HepG2 (cell line): ENCODE results near the gene MRPS17. TPM values are rescaled to one million over a fixed set of nuclear protein-coding genes. Genes with fewer than 3 reads are reported as not detected.

Experiments
- ATAC-seq: fragments of 200-7000 bp; cut with Tn5 transposase; 3 replicates; pipeline ENCODE4 v1.9.1; 2020; ENCODE audit warnings: mild to moderate bottlenecking, moderate library complexity
- BruUV-seq: library from RNA; stranded (reverse); fragments of 400-500 nt; replicated peaks from 2 replicates; lab custom pipeline; 2021; lab: Mats Ljungman, UMichigan
- CTCF ChIA-PET: fragments of 300-600 bp; formaldehyde crosslinking; extraction: SDS; loops from one replicate; lab custom pipeline; 2021; ENCODE audit warnings: low total read pairs, inconsistent platforms, low intra/inter-chr PET ratio; lab: Yijun Ruan, JAX
- POLR2A ChIA-PET: fragments of 350-600 bp; sonication (Branson Sonifier 250); formaldehyde crosslinking; loops from one replicate; lab custom pipeline; 2020; ENCODE audit warnings: antibody characterized with exemption, inconsistent platforms; lab: Yijun Ruan, JAX
- DNase-seq: peaks from one replicate; pipeline ENCODE4 v3.0.0-alpha.2; 2015; ENCODE audit warnings: low spot score
- FAIRE-seq: peaks from 3 replicates; lab custom pipeline; 2011; peaks lifted over from hg19 to GRCh38; lab: Jason Lieb, UNC
- H2AFZ ChIP-seq: one replicate; pipeline ENCODE4 v1.6.1; 2011; ENCODE audit warnings: low read length, inconsistent platforms
- H3K27ac ChIP-seq: fragments of 300-600 bp; 3 replicates; pipeline ENCODE4 v1.8.0; 2011; ENCODE audit warnings: mixed run types, mild to moderate bottlenecking, mixed read lengths, low read length, inconsistent platforms; ENCODE audit not compliant: insufficient read depth; ENCODE audit errors: extremely low read length
- H3K27me3 ChIP-seq, 2 experiments: fragments of 200-600 bp in 1 of 2; 2 replicates in 1 of 2; 3 replicates in 1 of 2; pipeline versions ENCODE4 v1.6.0 to v1.8.0; 2011; ENCODE audit warnings: low read length in 2 of 2, mild to moderate bottlenecking in 2 of 2, moderate library complexity in 2 of 2, inconsistent platforms in 1 of 2; ENCODE audit not compliant: insufficient read depth in 2 of 2, control insufficient read depth in 1 of 2
- H3K36me3 ChIP-seq, 2 experiments: fragments of 200-600 bp in 1 of 2; replicated peaks in 1 of 2; 2 replicates in 1 of 2; 3 replicates in 1 of 2; pipeline versions ENCODE4 v1.5.1 to v1.8.0; 2011; ENCODE audit warnings: low read length in 2 of 2, inconsistent platforms in 1 of 2; ENCODE audit not compliant: insufficient read depth in 2 of 2, control insufficient read depth in 1 of 2
- H3K4me1 ChIP-seq: 2 replicates; pipeline ENCODE4 v1.5.1; 2012; ENCODE audit warnings: low read length, inconsistent platforms; ENCODE audit not compliant: insufficient read depth
- H3K4me2 ChIP-seq: 2 replicates; pipeline ENCODE4 v1.6.0; 2011; ENCODE audit warnings: low read depth, low read length, inconsistent platforms
- H3K4me3 ChIP-seq, 3 experiments: fragments of 200-600 bp in 1 of 3; sonication (generic), shearing (Covaris generic) in 1 of 3; replicated peaks in 1 of 3; 2 replicates each; pipeline ENCODE4 v1.5.1; 2011 to 2016; ENCODE audit warnings: low read length in 3 of 3, inconsistent platforms in 2 of 3, low read depth in 2 of 3, mild to moderate bottlenecking in 2 of 3, control low read depth in 1 of 3, mixed read lengths in 1 of 3; ENCODE audit not compliant: insufficient read depth in 1 of 3
- H3K79me2 ChIP-seq: one replicate; pipeline ENCODE4 v1.6.1; 2011; ENCODE audit warnings: low read length, inconsistent platforms; ENCODE audit not compliant: insufficient read depth
- H3K9ac ChIP-seq: 2 replicates; pipeline ENCODE4 v1.6.0; 2011; ENCODE audit warnings: mild to moderate bottlenecking, low read depth, low read length, inconsistent platforms; ENCODE audit not compliant: insufficient read depth
- H3K9me3 ChIP-seq: 2 replicates; pipeline ENCODE4 v1.5.1; 2012; ENCODE audit warnings: mild to moderate bottlenecking, low read length
- H4K20me1 ChIP-seq: 2 replicates; pipeline ENCODE4 v1.6.0; 2011; ENCODE audit warnings: inconsistent platforms, mild to moderate bottlenecking, low read length, moderate library complexity; ENCODE audit not compliant: insufficient read depth
- ATAD3A ChIP-seq: sonication (generic); formaldehyde crosslinking; IDR thresholded peaks from 2 replicates; pipeline ENCODE4 v1.4.0; 2020; ENCODE audit warnings: missing genetic modification reagents
- FOXA3 ChIP-seq: IDR thresholded peaks from 2 replicates; pipeline ENCODE4 v1.6.1; 2016; ENCODE audit warnings: missing genetic modification reagents, missing compliant biosample characterization
- GABPB1 ChIP-seq: IDR thresholded peaks from 2 replicates; pipeline ENCODE4 v1.6.1; 2016; ENCODE audit warnings: mild to moderate bottlenecking, missing genetic modification reagents, moderate library complexity, missing compliant biosample characterization
- HOXD1 ChIP-seq: sonication (generic); formaldehyde crosslinking; IDR thresholded peaks from 2 replicates; pipeline ENCODE4 v1.5.0; 2020; ENCODE audit warnings: missing genetic modification reagents
- NR3C1 ChIP-seq: sonication (generic); formaldehyde crosslinking; IDR thresholded peaks from 2 replicates; pipeline ENCODE4 v1.4.0; 2020; ENCODE audit warnings: missing genetic modification reagents
- POGK ChIP-seq: sonication (generic); formaldehyde crosslinking; conservative IDR thresholded peaks from 2 replicates; pipeline ENCODE4 v1.8.0; 2022; ENCODE audit warnings: mild to moderate bottlenecking, moderate library complexity, missing genetic modification reagents
- ZC3H13 ChIP-seq: sonication (generic); formaldehyde crosslinking; IDR thresholded peaks from 2 replicates; pipeline ENCODE4 v1.8.1; 2023; ENCODE audit warnings: mild to moderate bottlenecking, missing genetic modification reagents, moderate library complexity
- ZC3H4 ChIP-seq: sonication (generic); formaldehyde crosslinking; IDR thresholded peaks from 2 replicates; pipeline ENCODE4 v1.4.0; 2020; ENCODE audit warnings: missing genetic modification reagents, borderline replicate concordance
- ZFP36L2 ChIP-seq: sonication (generic); formaldehyde crosslinking; IDR thresholded peaks from 2 replicates; pipeline ENCODE4 v1.4.0; 2020; ENCODE audit warnings: missing genetic modification reagents
- ZHX1 ChIP-seq: sonication (generic); formaldehyde crosslinking; IDR thresholded peaks from 2 replicates; pipeline ENCODE4 v1.8.1; 2022; ENCODE audit warnings: low read depth, mild to moderate bottlenecking, missing genetic modification reagents
- ZNF691 ChIP-seq: sonication (generic); formaldehyde crosslinking; IDR thresholded peaks from 2 replicates; pipeline ENCODE4 v1.4.0; 2020; ENCODE audit warnings: missing genetic modification reagents, low read depth, mild to moderate bottlenecking, borderline replicate concordance
- ZSCAN12 ChIP-seq: sonication (generic); formaldehyde crosslinking; IDR thresholded peaks from 2 replicates; pipeline ENCODE4 v1.9.0; 2021; ENCODE audit warnings: mild to moderate bottlenecking, missing genetic modification reagents
- WGBS: methylation state at CpG from one replicate; pipeline ENCODE4 v1.1.6; 2017; ENCODE audit warnings: low lambda C conversion rate; 5-methylcytosine and 5-hydroxymethylcytosine counted together
- in situ Hi-C: cut with HindIII; loops from 2 replicates; pipeline ENCODE4 v1.10.0; 2017; ENCODE audit warnings: low pct_unique_long_range_greater_than_20kb; ENCODE audit not compliant: extremely low pct_ligation_motif_present
- intact Hi-C: fragments of 100-400 bp; cut with micrococcal nuclease; formaldehyde crosslinking; loops from one replicate; pipeline ENCODE4 v1.10.0; 2022; ENCODE audit not compliant: unreplicated experiment
- polyA plus RNA-seq, 8 experiments: library from polyadenylated mRNA; depleted of rRNA in 3 of 8; stranded (reverse) in 7 of 8; unstranded in 1 of 8; fragments of >200 nt; fragmentation: Illumina TruSeq in 4 of 8; extraction: Trizol in 4 of 8; gene quantifications; 2 replicates each; pipeline versions ENCODE4 v1.2.1 to v1.2.3, GENCODE V29; 2011 to 2016; ENCODE audit warnings: low read depth in 4 of 8, missing spikeins in 1 of 8, mixed read lengths in 1 of 8; ENCODE audit not compliant: insufficient read depth in 1 of 8
- total RNA-seq, 5 experiments: library from RNA; depleted of rRNA; stranded (reverse); fragments of >200 nt; fragmentation: Illumina TruSeq; extraction: Trizol; gene quantifications; 2 replicates each; pipeline ENCODE4 v1.2.3, GENCODE V29; 2016; ENCODE audit warnings: low read depth in 1 of 5

MRPS17 gene
- total and polyA plus RNA-seq, 2 of the 13 experiments (the other 11 are each of a cell fraction or from before 2014, with no cell fraction given) = 14.9 to 31.3 TPM

- in situ Hi-C loops (loop anchor here (25.0 kb wide), 2 partner anchors 208 to 333 kb away; no protein-coding TSS in a partner anchor), intact Hi-C loops (no loop called here)
- no peak overlapping the region for H3K27ac ChIP-seq
- ChIA-PET POLR2A (no interaction called here), CTCF (no interaction called here)
- ATAC-seq (no peak), FAIRE-seq (no peak), DNase-seq (no peak)
- H3K27me3 ChIP-seq = no peaks in the 10 kb centered on the region; a peak in 1 of 5 replicates
- H3K4me1 ChIP-seq = peaks cover 18% of the 10 kb centered on the region
- TF ChIP-seq GABPB1 (CRISPR knock-in tag) = no peak
- no peak for TF ChIP-seq POGK (CRISPR knock-in tag)
- TF ChIP-seq ZFP36L2 (CRISPR knock-in tag) = no peak
- TF ChIP-seq ZHX1 = no peak
- no peak for TF ChIP-seq HOXD1 (CRISPR knock-in tag)
- no peak for TF ChIP-seq NR3C1 (CRISPR knock-in tag)
- no peak for TF ChIP-seq FOXA3 (CRISPR knock-in tag)
- TF ChIP-seq ZNF691 = no peak
- TF ChIP-seq ZSCAN12 (CRISPR knock-in tag) = no peak
- no peak for TF ChIP-seq ZC3H4 (CRISPR knock-in tag)
- no peak for TF ChIP-seq ZC3H13 (CRISPR knock-in tag)
- TF ChIP-seq ATAD3A (CRISPR knock-in tag) = no peak
- no TSS peak for BruUV-seq
- 98% methylated on average over 7 of the region's 7 CpGs for WGBS
- no peaks in the 10 kb centered on the region; the same call in 1 of the 2 replicates for H4K20me1 ChIP-seq
- H3K36me3 ChIP-seq = peaks cover 2 to 12% of the 10 kb centered on the region in 2 experiments; a peak in 1 of 5 replicates
- no peak overlapping the region for H2AFZ ChIP-seq
- peaks cover 32% of the 10 kb centered on the region for H3K79me2 ChIP-seq
- H3K4me3 ChIP-seq = no peak overlapping the region
- H3K9ac ChIP-seq = no peak overlapping the region
- H3K4me2 ChIP-seq = no peak overlapping the region
- H3K9me3 ChIP-seq = no peaks in the 10 kb centered on the region
These were observed 18.9 kb downstream of the MRPS17 start for GRCh38 chr7:55970561-55970960.
